Mucosa of rectum (tissue), 2 donors: ENCODE data around the gene MYO1F.
"Not testable (repeated sequence)": the region's sequence is repeated elsewhere in the genome, so short reads cannot be mapped to it uniquely, and the experiment has no call there.

Source experiments
- H3K27ac ChIP-seq, 2 donors: one replicate each; pipeline ENCODE4 v1.7.0; 2013; ENCODE audit warnings: inconsistent platforms in 2 of 2, low read depth in 2 of 2, low read length in 2 of 2
- H3K27me3 ChIP-seq, 2 donors: one replicate each; pipeline ENCODE4 v1.7.0; 2013; ENCODE audit warnings: low read length in 2 of 2; ENCODE audit not compliant: control insufficient read depth in 2 of 2, insufficient read depth in 2 of 2
- H3K36me3 ChIP-seq, 2 donors: one replicate each; pipeline ENCODE4 v1.7.0; 2013; ENCODE audit warnings: low read length in 2 of 2; ENCODE audit not compliant: control insufficient read depth in 2 of 2, insufficient read depth in 2 of 2
- H3K4me1 ChIP-seq, 2 donors: one replicate each; pipeline ENCODE4 v1.7.0; 2013; ENCODE audit warnings: low read length in 2 of 2, mild to moderate bottlenecking in 1 of 2; ENCODE audit not compliant: control insufficient read depth in 2 of 2, insufficient read depth in 2 of 2
- H3K4me3 ChIP-seq, 2 donors: one replicate each; pipeline ENCODE4 v1.7.0; 2013; ENCODE audit warnings: low read length in 2 of 2
- H3K9ac ChIP-seq, 2 donors: one replicate each; pipeline ENCODE4 v1.7.0; 2013; ENCODE audit warnings: low read length in 2 of 2, low read depth in 1 of 2, mild to moderate bottlenecking in 1 of 2
- H3K9me3 ChIP-seq, 2 donors: one replicate each; pipeline ENCODE4 v1.7.0; 2013; ENCODE audit warnings: low read length in 2 of 2; ENCODE audit not compliant: control insufficient read depth in 2 of 2
- donor health status: healthy.
- donor health status: Normal muscosa, but diverticular disease.

Gene MYO1F

DNA sequence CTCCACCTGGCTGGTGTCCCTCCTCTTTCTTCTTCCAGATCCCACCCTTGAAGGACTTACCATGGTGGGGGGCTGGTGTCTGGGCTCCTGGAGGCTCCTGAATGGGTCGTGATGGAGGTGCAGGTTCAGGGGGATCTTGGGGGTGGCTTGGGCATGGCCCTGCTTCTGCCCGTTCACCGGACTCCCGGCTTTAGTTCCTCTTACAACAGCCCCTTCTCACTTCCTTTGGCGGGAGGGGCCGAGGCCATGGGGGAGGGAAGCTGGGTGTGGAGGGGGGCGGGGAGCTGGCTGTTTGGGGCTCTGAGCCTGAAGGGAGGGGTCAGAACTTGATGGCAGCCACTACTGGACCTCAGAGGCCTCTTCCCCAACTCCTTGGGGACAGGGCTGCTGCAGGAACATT is at the start of gene MYO1F:
Gene MYO1F (minus strand): TSS at position 196 of the 400 bp plus-strand sequence. CDS start 133 bp downstream, at position 63.
- Histone ChIP-seq H3K4me3 (peak within 1 kb of the TSS; percentile 59 to 79), H3K27me3 (no peaks in the 10 kb centered on the region), H3K27ac (peak within 1 kb of the TSS; percentile 50 to 67), H3K36me3 (no peaks in the 10 kb centered on the region), H3K4me1 (peaks cover 3 to 13% of the 10 kb centered on the region in 2 donors), H3K9me3 (no peaks in the 10 kb centered on the region), H3K9ac (peak within 1 kb of the TSS; percentile 21 to 65)

- no peaks in the 10 kb centered on the region for H3K4me1 ChIP-seq
- H3K36me3 ChIP-seq: no peaks in the 10 kb centered on the region
- no peaks in the 10 kb centered on the region for H3K27me3 ChIP-seq
- no peak overlapping the region for H3K27ac ChIP-seq
- no peak overlapping the region for H3K4me3 ChIP-seq
- H3K9me3 ChIP-seq: no peaks in the 10 kb centered on the region
- no peak overlapping the region for H3K9ac ChIP-seq
These were observed 49.6 kb upstream of the MYO1F start for GRCh38 chr19:8626842-8627241.

DNA sequence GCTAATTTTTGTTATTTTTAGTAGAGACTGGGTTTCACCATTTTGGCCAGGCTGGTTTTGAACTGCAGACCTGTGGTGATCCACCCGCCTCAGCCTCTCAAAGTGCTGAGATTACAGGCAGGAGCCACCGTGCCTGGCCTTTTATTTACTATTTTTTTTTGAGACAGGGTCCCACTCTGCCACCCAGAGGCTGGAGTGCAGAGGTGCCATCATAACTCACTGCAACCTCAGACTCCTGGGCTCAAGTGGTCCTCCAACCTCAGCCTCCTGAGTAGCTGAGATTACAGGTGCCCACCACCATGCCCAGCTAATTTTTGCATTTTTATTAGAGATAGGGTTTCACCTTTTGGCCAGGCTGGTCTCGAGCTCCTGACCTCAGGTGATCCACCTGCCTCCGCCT is 45.6 kb upstream of the MYO1F start:
- H3K4me3 ChIP-seq, H3K4me1 ChIP-seq, H3K9me3 ChIP-seq, H3K27me3 ChIP-seq, H3K27ac ChIP-seq, H3K9ac ChIP-seq, H3K36me3 ChIP-seq: not testable (repeated sequence)

- Histone ChIP-seq H3K36me3 (no peaks in the 10 kb centered on the region), H3K4me1 (no peaks in the 10 kb centered on the region), H3K4me3 (no peak overlapping the region), H3K9ac (no peak overlapping the region), H3K9me3 (no peaks in the 10 kb centered on the region), H3K27ac (no peak overlapping the region), H3K27me3 (peaks cover 0 to 2% of the 10 kb centered on the region in 2 donors)
These were observed 41.5 kb upstream of the MYO1F start for GRCh38 chr19:8618751-8619150.

DNA sequence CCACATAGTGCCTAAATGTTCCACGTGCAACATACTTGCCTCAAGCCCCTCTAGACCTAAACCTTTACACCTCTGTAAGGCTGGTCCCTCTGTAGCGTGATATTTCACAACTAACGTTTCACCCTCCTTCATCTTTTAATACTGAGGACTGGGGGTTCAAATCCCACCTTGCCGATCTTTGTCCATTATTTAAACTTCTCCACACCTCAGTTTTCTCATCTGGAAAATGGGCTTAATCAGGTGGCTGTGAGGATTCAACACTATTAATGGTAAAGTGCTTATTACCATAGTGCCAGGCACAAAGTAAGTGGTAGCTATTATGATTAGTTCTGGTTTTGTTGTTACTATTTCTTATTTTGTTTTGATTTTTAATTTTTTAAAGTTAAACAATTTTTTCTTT is 40.7 kb upstream of the MYO1F start:
- H3K27ac ChIP-seq: no peak overlapping the region
- H3K27me3 ChIP-seq: peaks cover 0 to 2% of the 10 kb centered on the region in 2 donors
- H3K4me3 ChIP-seq: no peak overlapping the region
- H3K9ac ChIP-seq: no peak overlapping the region
- no peaks in the 10 kb centered on the region for H3K36me3 ChIP-seq
- H3K9me3 ChIP-seq: no peaks in the 10 kb centered on the region
- no peaks in the 10 kb centered on the region for H3K4me1 ChIP-seq

DNA sequence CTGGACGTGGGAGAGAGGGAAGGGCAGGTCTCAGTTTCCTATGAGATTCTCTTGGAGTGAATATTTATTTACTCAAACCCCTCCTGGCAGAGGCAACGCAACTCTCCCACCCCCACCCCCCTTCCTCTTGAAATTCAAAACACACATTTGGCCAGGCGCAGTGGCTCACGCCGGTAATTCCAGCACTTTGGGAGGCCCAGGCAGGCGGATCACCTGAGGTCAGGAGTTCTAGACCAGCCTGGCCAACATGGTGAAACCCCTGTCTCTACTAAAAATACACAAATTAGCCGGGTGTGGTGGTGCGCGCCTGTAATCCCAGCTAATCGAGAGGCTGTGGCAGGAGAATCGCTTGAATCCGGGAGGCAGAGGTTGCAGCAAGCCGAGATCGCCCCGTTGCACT is 40.1 kb upstream of the MYO1F start:
- H3K36me3 ChIP-seq, H3K27ac ChIP-seq, H3K4me1 ChIP-seq, H3K4me3 ChIP-seq, H3K9ac ChIP-seq, H3K27me3 ChIP-seq, H3K9me3 ChIP-seq: not testable (repeated sequence)

DNA sequence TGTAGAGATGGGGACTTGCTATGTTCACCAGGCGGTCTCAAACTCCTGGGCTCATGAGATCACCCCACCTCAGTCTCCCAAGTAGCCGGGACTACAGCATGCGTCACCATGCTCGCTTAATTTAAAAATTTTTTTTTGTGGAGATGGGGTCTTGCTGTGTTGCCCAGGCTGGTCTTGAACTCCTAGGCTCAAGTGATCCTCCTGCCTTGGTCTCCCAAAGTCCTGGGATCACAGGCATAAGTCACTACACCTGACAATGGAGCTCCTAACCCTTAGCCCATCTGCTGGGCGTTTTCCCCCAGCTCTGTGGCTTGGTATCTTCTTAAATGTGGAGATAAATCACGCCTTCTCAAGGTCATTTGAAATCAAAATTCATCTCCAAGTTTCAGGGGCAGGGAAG is 39.6 kb upstream of the MYO1F start:
- peaks cover 0 to 2% of the 10 kb centered on the region in 2 donors for H3K27me3 ChIP-seq

DNA sequence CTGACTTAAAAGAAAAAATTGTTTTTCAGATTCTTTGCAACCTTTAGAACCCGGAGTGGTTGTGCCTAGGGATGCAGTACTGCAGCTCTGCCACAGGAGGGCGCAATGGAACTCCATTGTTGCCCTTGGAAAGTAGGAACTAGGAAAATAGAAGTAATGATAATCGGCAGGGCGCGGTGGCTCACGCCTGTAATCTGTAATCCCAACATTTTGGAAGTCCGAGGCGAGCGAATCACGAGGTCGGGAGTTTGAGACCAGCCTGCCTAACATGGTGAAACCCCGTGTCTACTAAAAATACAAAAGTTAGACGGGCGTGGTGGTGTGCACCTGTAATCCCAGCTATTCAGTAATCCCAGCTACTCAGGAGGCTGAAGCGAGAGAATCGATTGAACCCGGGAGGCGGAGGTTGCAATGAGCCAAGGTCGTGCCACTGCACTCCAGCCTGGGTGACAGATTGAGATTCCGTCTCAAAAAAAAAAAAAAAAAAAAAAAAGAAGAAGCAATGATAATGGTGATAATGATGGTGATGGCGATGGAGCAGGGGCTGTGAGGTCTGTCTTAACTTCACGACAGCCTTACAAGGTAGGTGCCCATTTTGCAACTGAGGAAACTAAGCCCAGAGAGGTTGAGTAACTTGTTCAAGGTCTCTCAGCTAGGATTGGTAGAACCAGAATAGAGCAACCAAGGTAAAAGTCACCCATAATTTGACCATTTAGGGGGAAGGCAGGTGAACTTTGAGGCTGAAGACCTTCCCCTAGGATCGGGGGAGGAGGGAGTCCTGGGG is 38.8 kb upstream of the MYO1F start:
- no peak overlapping the region for H3K27ac ChIP-seq
- no peaks in the 10 kb centered on the region for H3K36me3 ChIP-seq
- peaks cover 2 to 3% of the 10 kb centered on the region in 2 donors for H3K4me1 ChIP-seq
- no peaks in the 10 kb centered on the region for H3K9me3 ChIP-seq
- H3K9ac ChIP-seq: no peak overlapping the region
- H3K27me3 ChIP-seq: peaks cover 0 to 2% of the 10 kb centered on the region in 2 donors
- H3K4me3 ChIP-seq: no peak overlapping the region

More for the DNA sequence above, 39.6 kb upstream of the MYO1F start:
- H3K4me3 ChIP-seq: no peak overlapping the region
- no peak overlapping the region for H3K9ac ChIP-seq
- peaks cover 0 to under 1% of the 10 kb centered on the region in 2 donors for H3K4me1 ChIP-seq
- no peaks in the 10 kb centered on the region for H3K9me3 ChIP-seq
- H3K36me3 ChIP-seq: no peaks in the 10 kb centered on the region
- no peak overlapping the region for H3K27ac ChIP-seq

DNA sequence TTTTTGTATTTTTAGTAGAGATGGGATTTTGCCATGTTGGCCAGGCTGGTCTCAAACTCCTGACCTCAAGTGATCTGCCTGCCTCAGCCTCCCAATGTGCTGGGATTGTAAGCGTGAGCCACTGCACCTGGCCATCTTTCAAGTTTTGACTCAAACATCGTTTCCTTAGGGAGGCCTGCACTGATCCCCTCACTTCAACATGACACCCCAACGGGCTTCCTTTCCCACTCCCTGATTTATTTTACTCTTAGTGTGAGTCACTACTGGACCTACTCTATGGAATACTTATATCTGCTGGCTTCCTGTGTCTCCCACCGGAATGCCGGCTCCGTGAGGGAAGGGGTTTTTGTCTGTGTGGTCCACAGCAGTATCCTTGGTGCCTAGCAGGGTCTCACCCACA is 37.8 kb upstream of the MYO1F start:
- Histone ChIP-seq H3K4me1 (peaks cover 2 to 4% of the 10 kb centered on the region in 2 donors), H3K4me3 (no peak overlapping the region), H3K27me3 (peaks cover 3% of the 10 kb centered on the region in 2 donors), H3K9me3 (no peaks in the 10 kb centered on the region), H3K27ac (no peak overlapping the region), H3K36me3 (no peaks in the 10 kb centered on the region), H3K9ac (no peak overlapping the region)

DNA sequence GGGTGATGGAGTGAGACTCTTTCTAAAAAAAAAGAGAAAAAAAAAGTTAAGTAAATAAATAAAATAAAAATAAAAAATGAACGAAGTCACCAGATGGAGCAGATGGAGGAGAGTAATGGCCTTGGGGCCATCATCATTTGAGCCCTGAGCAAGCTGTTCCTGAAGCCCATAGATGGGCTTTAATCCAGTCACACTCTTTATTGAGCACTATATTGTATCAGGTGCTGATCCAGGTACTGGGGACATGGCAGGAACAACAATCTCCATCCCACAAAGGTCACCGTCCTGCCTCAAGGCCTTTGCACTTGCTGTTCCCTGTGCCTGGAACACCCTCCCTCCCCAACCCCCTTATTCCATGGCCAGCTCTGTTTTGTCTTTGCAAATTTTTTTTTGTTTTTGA is 37.2 kb upstream of the MYO1F start:
- no peak overlapping the region for H3K9ac ChIP-seq
- H3K9me3 ChIP-seq: no peaks in the 10 kb centered on the region
- no peak overlapping the region for H3K27ac ChIP-seq

More for the DNA sequence above, 37.2 kb upstream of the MYO1F start:
- Histone ChIP-seq H3K36me3 (no peaks in the 10 kb centered on the region), H3K4me1 (peaks cover 5 to 9% of the 10 kb centered on the region in 2 donors), H3K27me3 (peaks cover 5 to 9% of the 10 kb centered on the region in 2 donors), H3K4me3 (no peak overlapping the region)
